Measurements from ENCODE around the gene DST.

Gene DST

DNA sequence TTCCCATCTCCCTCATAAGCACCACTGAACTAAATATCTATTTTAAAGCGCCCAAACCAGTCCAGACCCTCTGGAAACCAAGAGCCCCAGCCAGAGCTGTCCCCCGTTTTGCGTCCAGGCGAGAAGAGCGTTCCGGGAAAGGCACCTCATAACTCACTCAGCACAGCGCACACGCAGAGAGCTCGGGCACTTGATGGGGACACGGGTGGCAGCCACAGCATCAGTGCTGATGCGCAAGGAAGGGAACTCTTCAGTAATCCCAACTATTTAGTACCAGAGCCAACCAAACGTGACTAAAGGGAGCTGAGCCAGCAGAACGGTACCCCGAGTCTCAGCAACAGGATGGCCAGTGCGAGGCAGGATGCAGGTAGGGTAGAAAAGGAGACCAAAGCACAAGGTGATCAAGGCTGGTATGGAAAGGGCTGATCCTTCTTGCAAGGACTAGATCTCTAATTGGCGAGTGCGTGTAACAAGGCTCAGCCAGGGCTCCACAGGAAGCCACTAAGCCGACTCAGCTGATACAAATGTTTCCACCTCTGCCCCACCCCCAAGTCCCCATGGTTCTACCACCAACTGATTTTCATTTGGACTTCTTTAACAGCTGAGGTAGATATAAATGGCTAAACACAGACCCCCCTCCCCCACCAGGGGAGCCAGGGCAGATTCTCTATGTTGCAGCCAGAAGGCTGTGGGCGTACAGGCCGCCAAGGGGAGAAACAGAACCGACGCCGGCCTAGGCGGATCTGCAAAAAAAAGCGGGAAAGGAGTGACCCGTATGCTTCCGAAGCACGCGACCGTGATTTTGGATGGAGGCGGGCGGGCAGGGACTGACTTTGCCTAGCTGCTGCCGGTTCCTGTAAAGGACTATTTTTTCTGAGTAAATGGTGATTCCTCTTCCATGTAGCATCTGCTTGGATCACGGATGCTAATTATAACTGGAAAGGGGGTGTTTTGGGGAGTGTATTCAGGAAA, 211.8 kb downstream of the DST start:
- DNase-seq, result no peak

DNA sequence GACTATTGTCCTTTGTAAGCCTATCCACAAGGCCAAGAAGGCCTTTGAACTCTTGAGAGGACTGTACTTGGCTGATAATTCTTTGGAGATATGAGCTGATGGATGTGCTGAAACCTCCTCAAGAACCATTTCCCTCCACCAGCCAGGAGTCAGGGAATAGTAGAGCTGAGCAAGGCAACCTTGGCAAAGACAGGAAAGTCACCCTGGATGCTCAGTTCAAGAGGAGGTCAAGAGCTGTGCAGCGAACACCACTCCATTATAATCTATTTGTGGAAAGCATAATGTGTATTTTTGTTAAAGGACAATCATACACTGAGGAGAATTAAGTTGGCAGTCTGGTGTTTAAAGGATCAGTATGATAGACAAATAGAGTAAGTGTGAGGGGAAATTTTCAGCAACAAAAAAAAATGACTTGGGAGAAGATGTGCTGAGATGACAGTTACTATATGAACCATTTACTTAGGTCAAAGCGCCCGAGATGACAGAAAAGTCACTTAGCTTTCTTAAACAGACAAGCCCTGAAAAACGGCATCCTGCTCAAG, 218.1 kb downstream of the DST start:
- no peak for DNase-seq

DNA sequence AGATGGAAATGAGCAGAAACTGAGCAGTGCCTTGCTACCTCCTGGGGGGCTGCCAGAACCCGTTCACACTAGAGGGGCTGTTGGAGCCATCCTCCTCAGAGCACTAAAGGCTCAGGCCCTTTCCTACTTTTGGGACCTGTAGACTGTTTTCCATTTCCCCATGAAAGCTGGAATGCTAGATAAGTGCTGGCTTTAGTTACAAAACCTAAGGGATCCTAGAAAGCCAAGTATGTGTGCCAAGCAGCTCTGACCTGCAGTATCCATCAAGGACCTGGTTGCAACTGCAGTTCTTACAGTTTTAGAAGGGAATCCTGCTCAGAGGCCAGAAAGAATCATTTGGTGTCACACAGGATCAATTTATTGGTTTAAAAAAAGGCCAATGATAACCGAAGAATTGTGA, 218.6 kb downstream of the DST start:
- DNase-seq, result no peak

DNA sequence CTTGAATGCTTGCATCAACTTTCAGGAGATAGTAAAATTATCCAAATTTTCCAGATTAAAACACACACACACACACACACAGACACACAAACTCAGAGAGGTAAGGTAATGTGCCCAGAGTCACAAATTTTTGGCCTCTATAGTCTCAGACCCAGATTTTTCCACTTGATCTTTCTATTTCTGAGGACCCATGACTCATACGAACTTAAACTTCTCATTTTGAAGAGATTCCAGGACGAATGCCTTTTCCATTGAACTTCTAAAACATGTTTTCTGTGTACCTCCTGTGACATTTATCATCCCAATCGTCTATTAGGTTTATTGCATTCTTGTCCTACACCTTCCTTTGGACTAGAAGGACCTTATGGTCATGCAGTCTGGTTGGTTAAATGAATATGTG, 222.4 kb downstream of the DST start:
- no peak for DNase-seq

DNA sequence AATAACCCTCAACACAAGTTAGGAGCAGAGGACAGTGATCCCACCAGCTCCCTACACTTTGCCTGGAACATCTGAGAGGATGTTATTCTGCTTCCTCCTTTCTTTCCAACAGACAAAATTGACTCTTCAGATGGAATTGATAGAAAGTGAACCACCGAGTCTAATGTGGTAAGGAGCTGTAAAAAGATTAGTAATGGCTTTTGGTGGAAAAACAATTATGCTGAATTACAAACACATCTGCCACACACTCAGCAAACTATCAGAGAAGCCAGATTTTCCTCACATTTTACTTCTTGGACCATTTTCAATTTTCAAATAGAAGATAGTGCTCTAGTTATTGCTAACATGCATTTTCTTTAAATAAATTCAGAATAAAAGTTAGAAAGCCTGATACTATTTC, 223.5 kb downstream of the DST start:
- no peak for DNase-seq

DNA sequence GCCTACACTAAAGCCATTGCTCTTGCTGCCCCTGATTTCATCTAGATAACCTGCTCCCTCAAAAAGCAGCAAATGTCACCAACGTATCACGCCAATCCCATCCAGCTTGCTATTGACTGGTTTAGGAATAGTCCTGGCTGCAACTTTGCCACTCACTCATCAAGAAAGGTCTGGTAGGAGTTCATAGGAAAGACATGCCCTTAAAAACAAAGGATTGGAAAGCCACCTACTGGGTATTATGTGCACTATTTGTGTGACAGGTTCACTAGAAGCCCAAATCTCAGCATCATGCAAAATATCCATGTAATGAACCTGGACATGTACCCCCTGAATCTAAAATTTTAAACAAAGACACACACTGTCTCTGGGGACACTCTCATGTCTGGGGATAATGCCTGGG, 224.9 kb downstream of the DST start:
- no peak for DNase-seq

DNA sequence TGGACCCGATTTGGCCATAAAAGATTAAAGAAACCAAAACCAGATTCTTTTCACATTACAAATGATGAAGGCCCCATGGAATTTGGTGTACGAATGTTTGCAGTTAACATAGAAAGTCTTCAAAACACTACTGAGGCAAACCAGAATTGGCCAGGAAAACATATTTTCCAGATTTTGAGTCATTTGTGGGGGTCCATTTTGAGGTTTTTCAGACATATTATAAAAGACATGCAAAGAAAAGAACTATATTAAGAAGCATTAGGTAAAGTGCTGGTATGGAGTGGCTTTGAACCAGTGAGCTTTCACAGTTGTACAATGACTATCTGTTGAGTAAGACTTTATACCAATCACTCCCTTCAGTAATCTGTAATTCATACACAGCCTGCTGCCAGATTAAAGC, 226.4 kb downstream of the DST start:
- DNase-seq, result no peak

DNA sequence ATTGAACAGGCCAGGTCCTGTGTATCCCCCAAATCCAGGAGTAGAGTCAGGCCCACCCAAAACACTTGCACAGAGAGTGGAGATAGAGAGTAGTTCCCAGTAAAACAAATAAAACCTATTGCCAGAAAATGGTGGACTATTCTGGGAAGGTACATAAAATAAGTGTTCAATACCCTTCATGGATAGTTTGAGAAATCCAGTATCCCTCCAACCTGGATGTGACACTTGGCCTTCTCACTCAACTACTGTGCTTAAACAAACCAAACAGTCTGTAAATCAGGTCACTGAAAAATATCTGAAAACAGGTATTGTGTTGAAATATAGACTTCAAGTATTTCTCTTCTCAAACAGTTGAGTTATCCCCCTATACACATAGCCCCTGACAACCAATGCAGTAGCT, 233.7 kb downstream of the DST start:
- DNase-seq, result no peak

Measured in DMS 273 treated with DMSO at 0.1 percent for 48 hours (cell line).